Measurements from ENCODE around the gene USP54. TPM values are rescaled to one million over a fixed set of nuclear protein-coding genes. Genes with fewer than 3 reads are reported as not detected.
A peak's percentile ranks its signal among the peaks of the same experiment; 100 is the strongest.

The USP54 gene
- total and polyA plus RNA-seq, 9 of the 15 experiments (the other 6 are each of a cell fraction or from before 2014, with no cell fraction given): 3.8 to 40.1 (median 16.9) TPM

DNA sequence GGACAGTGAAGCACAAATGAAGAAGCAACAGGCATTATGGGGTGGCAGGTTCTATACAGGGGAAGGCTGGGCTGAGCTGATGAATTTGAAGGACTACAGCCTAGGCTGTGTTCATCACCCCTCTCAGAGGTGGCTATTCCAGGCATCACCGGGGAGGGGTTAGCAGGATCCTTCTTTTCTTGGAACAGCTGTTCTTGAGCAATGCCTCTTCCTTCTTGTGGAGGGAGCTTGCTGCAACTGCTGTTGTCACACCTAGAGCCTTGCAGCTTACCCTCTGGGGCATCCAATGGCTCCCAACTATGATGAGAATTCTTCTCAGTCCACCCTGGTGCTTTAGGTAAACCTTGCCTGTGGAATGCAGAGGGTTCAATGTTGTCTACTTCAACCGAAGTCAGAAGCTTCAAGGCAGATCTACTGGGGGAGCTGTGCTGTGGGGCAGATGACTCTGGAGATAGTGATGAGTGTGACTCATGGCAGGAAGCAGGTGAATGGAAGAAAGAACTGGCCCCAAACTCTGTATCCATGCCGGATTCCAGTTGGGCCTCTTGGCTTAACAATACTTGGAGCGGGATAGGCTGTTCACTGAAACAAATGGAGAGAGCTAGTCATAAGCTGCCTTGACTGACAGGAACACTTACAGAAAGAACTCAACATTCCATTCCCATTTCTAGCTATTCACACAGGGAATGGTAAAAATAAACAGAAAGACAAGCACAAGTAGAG lies 73.8 kb downstream of the USP54 start (continued):
- TF ChIP-seq, protein P1, sequence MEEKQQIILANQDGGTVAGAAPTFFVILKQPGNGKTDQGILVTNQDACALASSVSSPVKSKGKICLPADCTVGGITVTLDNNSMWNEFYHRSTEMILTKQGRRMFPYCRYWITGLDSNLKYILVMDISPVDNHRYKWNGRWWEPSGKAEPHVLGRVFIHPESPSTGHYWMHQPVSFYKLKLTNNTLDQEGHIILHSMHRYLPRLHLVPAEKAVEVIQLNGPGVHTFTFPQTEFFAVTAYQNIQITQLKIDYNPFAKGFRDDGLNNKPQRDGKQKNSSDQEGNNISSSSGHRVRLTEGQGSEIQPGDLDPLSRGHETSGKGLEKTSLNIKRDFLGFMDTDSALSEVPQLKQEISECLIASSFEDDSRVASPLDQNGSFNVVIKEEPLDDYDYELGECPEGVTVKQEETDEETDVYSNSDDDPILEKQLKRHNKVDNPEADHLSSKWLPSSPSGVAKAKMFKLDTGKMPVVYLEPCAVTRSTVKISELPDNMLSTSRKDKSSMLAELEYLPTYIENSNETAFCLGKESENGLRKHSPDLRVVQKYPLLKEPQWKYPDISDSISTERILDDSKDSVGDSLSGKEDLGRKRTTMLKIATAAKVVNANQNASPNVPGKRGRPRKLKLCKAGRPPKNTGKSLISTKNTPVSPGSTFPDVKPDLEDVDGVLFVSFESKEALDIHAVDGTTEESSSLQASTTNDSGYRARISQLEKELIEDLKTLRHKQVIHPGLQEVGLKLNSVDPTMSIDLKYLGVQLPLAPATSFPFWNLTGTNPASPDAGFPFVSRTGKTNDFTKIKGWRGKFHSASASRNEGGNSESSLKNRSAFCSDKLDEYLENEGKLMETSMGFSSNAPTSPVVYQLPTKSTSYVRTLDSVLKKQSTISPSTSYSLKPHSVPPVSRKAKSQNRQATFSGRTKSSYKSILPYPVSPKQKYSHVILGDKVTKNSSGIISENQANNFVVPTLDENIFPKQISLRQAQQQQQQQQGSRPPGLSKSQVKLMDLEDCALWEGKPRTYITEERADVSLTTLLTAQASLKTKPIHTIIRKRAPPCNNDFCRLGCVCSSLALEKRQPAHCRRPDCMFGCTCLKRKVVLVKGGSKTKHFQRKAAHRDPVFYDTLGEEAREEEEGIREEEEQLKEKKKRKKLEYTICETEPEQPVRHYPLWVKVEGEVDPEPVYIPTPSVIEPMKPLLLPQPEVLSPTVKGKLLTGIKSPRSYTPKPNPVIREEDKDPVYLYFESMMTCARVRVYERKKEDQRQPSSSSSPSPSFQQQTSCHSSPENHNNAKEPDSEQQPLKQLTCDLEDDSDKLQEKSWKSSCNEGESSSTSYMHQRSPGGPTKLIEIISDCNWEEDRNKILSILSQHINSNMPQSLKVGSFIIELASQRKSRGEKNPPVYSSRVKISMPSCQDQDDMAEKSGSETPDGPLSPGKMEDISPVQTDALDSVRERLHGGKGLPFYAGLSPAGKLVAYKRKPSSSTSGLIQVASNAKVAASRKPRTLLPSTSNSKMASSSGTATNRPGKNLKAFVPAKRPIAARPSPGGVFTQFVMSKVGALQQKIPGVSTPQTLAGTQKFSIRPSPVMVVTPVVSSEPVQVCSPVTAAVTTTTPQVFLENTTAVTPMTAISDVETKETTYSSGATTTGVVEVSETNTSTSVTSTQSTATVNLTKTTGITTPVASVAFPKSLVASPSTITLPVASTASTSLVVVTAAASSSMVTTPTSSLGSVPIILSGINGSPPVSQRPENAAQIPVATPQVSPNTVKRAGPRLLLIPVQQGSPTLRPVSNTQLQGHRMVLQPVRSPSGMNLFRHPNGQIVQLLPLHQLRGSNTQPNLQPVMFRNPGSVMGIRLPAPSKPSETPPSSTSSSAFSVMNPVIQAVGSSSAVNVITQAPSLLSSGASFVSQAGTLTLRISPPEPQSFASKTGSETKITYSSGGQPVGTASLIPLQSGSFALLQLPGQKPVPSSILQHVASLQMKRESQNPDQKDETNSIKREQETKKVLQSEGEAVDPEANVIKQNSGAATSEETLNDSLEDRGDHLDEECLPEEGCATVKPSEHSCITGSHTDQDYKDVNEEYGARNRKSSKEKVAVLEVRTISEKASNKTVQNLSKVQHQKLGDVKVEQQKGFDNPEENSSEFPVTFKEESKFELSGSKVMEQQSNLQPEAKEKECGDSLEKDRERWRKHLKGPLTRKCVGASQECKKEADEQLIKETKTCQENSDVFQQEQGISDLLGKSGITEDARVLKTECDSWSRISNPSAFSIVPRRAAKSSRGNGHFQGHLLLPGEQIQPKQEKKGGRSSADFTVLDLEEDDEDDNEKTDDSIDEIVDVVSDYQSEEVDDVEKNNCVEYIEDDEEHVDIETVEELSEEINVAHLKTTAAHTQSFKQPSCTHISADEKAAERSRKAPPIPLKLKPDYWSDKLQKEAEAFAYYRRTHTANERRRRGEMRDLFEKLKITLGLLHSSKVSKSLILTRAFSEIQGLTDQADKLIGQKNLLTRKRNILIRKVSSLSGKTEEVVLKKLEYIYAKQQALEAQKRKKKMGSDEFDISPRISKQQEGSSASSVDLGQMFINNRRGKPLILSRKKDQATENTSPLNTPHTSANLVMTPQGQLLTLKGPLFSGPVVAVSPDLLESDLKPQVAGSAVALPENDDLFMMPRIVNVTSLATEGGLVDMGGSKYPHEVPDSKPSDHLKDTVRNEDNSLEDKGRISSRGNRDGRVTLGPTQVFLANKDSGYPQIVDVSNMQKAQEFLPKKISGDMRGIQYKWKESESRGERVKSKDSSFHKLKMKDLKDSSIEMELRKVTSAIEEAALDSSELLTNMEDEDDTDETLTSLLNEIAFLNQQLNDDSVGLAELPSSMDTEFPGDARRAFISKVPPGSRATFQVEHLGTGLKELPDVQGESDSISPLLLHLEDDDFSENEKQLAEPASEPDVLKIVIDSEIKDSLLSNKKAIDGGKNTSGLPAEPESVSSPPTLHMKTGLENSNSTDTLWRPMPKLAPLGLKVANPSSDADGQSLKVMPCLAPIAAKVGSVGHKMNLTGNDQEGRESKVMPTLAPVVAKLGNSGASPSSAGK (IDR thresholded peaks at IDR 0.05): no peak; the same call in 1 of the 2 replicates
- 0 out of 2 replicates have a peak, but pooled peaks have one; percentile 63 for TF ChIP-seq ZNF174 (CRISPR knock-in tag; IDR thresholded peaks at IDR 0.05)
- no peak; a peak in 1 of 4 replicates for TF ChIP-seq TBL1XR1 (IDR thresholded peaks at IDR 0.05; ENCODE audit: low read length in 2 of 2)
- no peak for TF ChIP-seq PHTF2 (CRISPR knock-in tag; IDR thresholded peaks at IDR 0.05)
- peak; percentile 23; the same call in 1 of the 2 replicates for TF ChIP-seq EP400 (IDR thresholded peaks at IDR 0.05)
- TF ChIP-seq ETV1 (tag; conservative IDR thresholded peaks at IDR 0.05; ENCODE audit: low read depth): peak; percentile 88
- TF ChIP-seq, protein P2, sequence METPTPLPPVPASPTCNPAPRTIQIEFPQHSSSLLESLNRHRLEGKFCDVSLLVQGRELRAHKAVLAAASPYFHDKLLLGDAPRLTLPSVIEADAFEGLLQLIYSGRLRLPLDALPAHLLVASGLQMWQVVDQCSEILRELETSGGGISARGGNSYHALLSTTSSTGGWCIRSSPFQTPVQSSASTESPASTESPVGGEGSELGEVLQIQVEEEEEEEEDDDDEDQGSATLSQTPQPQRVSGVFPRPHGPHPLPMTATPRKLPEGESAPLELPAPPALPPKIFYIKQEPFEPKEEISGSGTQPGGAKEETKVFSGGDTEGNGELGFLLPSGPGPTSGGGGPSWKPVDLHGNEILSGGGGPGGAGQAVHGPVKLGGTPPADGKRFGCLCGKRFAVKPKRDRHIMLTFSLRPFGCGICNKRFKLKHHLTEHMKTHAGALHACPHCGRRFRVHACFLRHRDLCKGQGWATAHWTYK (CRISPR knock-in tag; IDR thresholded peaks at IDR 0.05): peak; percentile 66; the same call in 1 of the 2 replicates
- peak; percentile 51; the same call in 1 of the 2 replicates for TF ChIP-seq MTA3 (IDR thresholded peaks at IDR 0.05; ENCODE audit: borderline replicate concordance)
- TF ChIP-seq JUND (IDR thresholded peaks at IDR 0.05; ENCODE audit: borderline replicate concordance, low read depth, low read length): peak; percentile 98
- TF ChIP-seq JUND (tag; IDR thresholded peaks at IDR 0.05; ENCODE audit: borderline replicate concordance, low read depth, low read length): peak; percentile 96; the same call in 2 of the 3 replicates
- TF ChIP-seq FOS (IDR thresholded peaks at IDR 0.05; ENCODE audit: extremely low read depth, insufficient read length): peak; percentile 61
- TF ChIP-seq L3MBTL2 (IDR thresholded peaks at IDR 0.05): peak; percentile 77
- TF ChIP-seq NCOR1 (IDR thresholded peaks at IDR 0.05): no peak
- TF ChIP-seq, protein P3, sequence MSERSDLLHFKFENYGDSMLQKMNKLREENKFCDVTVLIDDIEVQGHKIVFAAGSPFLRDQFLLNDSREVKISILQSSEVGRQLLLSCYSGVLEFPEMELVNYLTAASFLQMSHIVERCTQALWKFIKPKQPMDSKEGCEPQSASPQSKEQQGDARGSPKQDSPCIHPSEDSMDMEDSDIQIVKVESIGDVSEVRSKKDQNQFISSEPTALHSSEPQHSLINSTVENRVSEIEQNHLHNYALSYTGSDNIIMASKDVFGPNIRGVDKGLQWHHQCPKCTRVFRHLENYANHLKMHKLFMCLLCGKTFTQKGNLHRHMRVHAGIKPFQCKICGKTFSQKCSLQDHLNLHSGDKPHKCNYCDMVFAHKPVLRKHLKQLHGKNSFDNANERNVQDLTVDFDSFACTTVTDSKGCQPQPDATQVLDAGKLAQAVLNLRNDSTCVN (CRISPR knock-in tag; IDR thresholded peaks at IDR 0.05): peak; percentile 82; the same call in 1 of the 2 replicates

All from K562 (cell line).